Astrocyte (in vitro differentiated cells and primary cell): ENCODE measurements around the gene ZBTB16. TPM values are rescaled to one million over a fixed set of nuclear protein-coding genes. Genes with fewer than 3 reads are reported as not detected.

Source experiments
- DNase-seq: peaks from one replicate; pipeline ENCODE4 v3.0.0-alpha.2; 2010; ENCODE audit warnings: low read depth
- FAIRE-seq: peaks from 2 replicates; lab custom pipeline; 2011; peaks lifted over from hg19 to GRCh38; lab: Jason Lieb, UNC
- H2AFZ ChIP-seq: 2 replicates; pipeline ENCODE4 v1.6.0; 2012; ENCODE audit warnings: low read depth, low read length, inconsistent platforms
- H3K27ac ChIP-seq: 2 replicates; pipeline ENCODE4 v1.5.1; 2011; ENCODE audit warnings: low read depth, low read length, inconsistent platforms
- H3K27me3 ChIP-seq: 2 replicates; pipeline ENCODE4 v1.6.0; 2011; ENCODE audit warnings: low read length, inconsistent platforms; ENCODE audit not compliant: insufficient read depth
- H3K36me3 ChIP-seq: 2 replicates; pipeline ENCODE4 v1.5.1; 2011; ENCODE audit warnings: low read length, inconsistent platforms; ENCODE audit not compliant: insufficient read depth
- H3K4me1 ChIP-seq: 2 replicates; pipeline ENCODE4 v1.5.1; 2011; ENCODE audit warnings: low read length, inconsistent platforms; ENCODE audit not compliant: insufficient read depth
- H3K4me2 ChIP-seq: 2 replicates; pipeline ENCODE4 v1.6.0; 2012; ENCODE audit warnings: low read length, inconsistent platforms
- H3K4me3 ChIP-seq: 2 replicates; pipeline ENCODE4 v1.5.1; 2011; ENCODE audit warnings: low read depth, mild to moderate bottlenecking, low read length, inconsistent platforms; ENCODE audit not compliant: insufficient read depth
- H3K79me2 ChIP-seq: 2 replicates; pipeline ENCODE4 v1.6.0; 2012; ENCODE audit warnings: mild to moderate bottlenecking, low read length, inconsistent platforms; ENCODE audit not compliant: insufficient read depth
- H3K9ac ChIP-seq: 2 replicates; pipeline ENCODE4 v1.6.0; 2012; ENCODE audit warnings: mild to moderate bottlenecking, low read length, inconsistent platforms
- H3K9me3 ChIP-seq: 2 replicates; pipeline ENCODE4 v1.5.1; 2012; ENCODE audit warnings: low read depth, mild to moderate bottlenecking, low read length, inconsistent platforms; ENCODE audit not compliant: insufficient read depth
- H4K20me1 ChIP-seq: 2 replicates; pipeline ENCODE4 v1.6.0; 2012; ENCODE audit warnings: low read length, inconsistent platforms; ENCODE audit not compliant: insufficient read depth
- H3K27ac Mint-ChIP-seq: one replicate; pipeline ENCODE4 v1.8.0; 2021; ENCODE audit warnings: mild to moderate bottlenecking, mixed read lengths; ENCODE audit not compliant: unreplicated experiment
- H3K27me3 Mint-ChIP-seq: one replicate; pipeline ENCODE4 v1.8.0; 2021; ENCODE audit warnings: low read depth, mixed read lengths; ENCODE audit not compliant: unreplicated experiment
- H3K36me3 Mint-ChIP-seq: one replicate; pipeline ENCODE4 v1.8.0; 2021; ENCODE audit warnings: low read depth, mixed read lengths; ENCODE audit not compliant: unreplicated experiment
- H3K4me1 Mint-ChIP-seq: one replicate; pipeline ENCODE4 v1.8.0; 2021; ENCODE audit warnings: low read depth, mixed read lengths; ENCODE audit not compliant: unreplicated experiment
- H3K4me3 Mint-ChIP-seq: one replicate; pipeline ENCODE4 v1.8.0; 2021; ENCODE audit warnings: mild to moderate bottlenecking, moderate library complexity, mixed read lengths; ENCODE audit not compliant: unreplicated experiment
- H3K9me3 Mint-ChIP-seq: one replicate; pipeline ENCODE4 v1.8.0; 2021; ENCODE audit warnings: mild to moderate bottlenecking, mixed read lengths; ENCODE audit not compliant: unreplicated experiment
- CTCF ChIP-seq: IDR thresholded peaks from 2 replicates; pipeline ENCODE4 v1.5.1; 2011; ENCODE audit warnings: low read depth, mild to moderate bottlenecking, inconsistent platforms, low read length, moderate library complexity; ENCODE audit not compliant: insufficient read depth
- EZH2 ChIP-seq: IDR thresholded peaks from 2 replicates; pipeline ENCODE4 v1.6.1; 2012; ENCODE audit warnings: mild to moderate bottlenecking, low read length, inconsistent platforms; ENCODE audit not compliant: insufficient read depth
- total RNA-seq: library from RNA; stranded (reverse); gene quantifications from 2 replicates; pipeline ENCODE4 v1.2.1, GENCODE V29; 2021

ZBTB16 gene
- total RNA-seq, 1 donor from 2014 or later, result 0.50 TPM

GRCh38 chr11:114124601-114125144 is 65.2 kb downstream of the ZBTB16 start:
- Histone ChIP-seq H3K27ac (no peak overlapping the region), H3K4me3 (no peak overlapping the region), H3K79me2 (no peaks in the 10 kb centered on the region), H3K9ac (no peak overlapping the region), H3K9me3 (no peaks in the 10 kb centered on the region), H3K4me1 (no peaks in the 10 kb centered on the region), H3K36me3 (no peaks in the 10 kb centered on the region), H3K27me3 (peaks cover 6% of the 10 kb centered on the region), H2AFZ (no peak overlapping the region), H4K20me1 (no peaks in the 10 kb centered on the region), H3K4me2 (no peak overlapping the region)
- Mint-ChIP-seq H3K4me3 (no peak overlapping the region), H3K4me1 (no peaks in the 10 kb centered on the region), H3K9me3 (no peaks in the 10 kb centered on the region), H3K36me3 (no peaks in the 10 kb centered on the region), H3K27me3 (peaks cover 41% of the 10 kb centered on the region), H3K27ac (no peak overlapping the region)
- FAIRE-seq, result no peak
- TF ChIP-seq CTCF, result no peak
- TF ChIP-seq EZH2, result no peak
- DNase-seq, result no peak

GRCh38 chr11:114125531-114125930 is 66.0 kb downstream of the ZBTB16 start:
- H3K27me3 ChIP-seq, result peaks cover 9% of the 10 kb centered on the region
- Mint-ChIP-seq H3K9me3 (no peaks in the 10 kb centered on the region), H3K27me3 (peaks cover 44% of the 10 kb centered on the region), H3K36me3 (no peaks in the 10 kb centered on the region), H3K27ac (no peak overlapping the region), H3K4me3 (no peak overlapping the region), H3K4me1 (no peaks in the 10 kb centered on the region)
- H3K4me2 ChIP-seq, result no peak overlapping the region
- H2AFZ ChIP-seq, result no peak overlapping the region
- no peak overlapping the region for H3K9ac ChIP-seq
- H3K79me2 ChIP-seq, result no peaks in the 10 kb centered on the region
- no peaks in the 10 kb centered on the region for H3K4me1 ChIP-seq
- TF ChIP-seq CTCF (no peak), EZH2 (no peak)
- H3K27ac ChIP-seq, result no peak overlapping the region
- no peak for FAIRE-seq
- H4K20me1 ChIP-seq, result no peaks in the 10 kb centered on the region
- H3K36me3 ChIP-seq, result no peaks in the 10 kb centered on the region
- no peak overlapping the region for H3K4me3 ChIP-seq
- DNase-seq, result no peak
- H3K9me3 ChIP-seq, result no peaks in the 10 kb centered on the region

GRCh38 chr11:114125959-114126358 is 66.4 kb downstream of the ZBTB16 start:
- DNase-seq, result no peak
- Histone ChIP-seq H3K36me3 (no peaks in the 10 kb centered on the region), H3K9ac (no peak overlapping the region), H3K4me3 (no peak overlapping the region), H3K4me1 (no peaks in the 10 kb centered on the region), H2AFZ (no peak overlapping the region), H3K9me3 (no peaks in the 10 kb centered on the region), H3K4me2 (no peak overlapping the region), H4K20me1 (no peaks in the 10 kb centered on the region), H3K79me2 (no peaks in the 10 kb centered on the region), H3K27ac (no peak overlapping the region), H3K27me3 (peaks cover 11% of the 10 kb centered on the region)
- no peak for TF ChIP-seq CTCF
- no peak for TF ChIP-seq EZH2
- Mint-ChIP-seq H3K27ac (no peak overlapping the region), H3K4me1 (no peaks in the 10 kb centered on the region), H3K9me3 (no peaks in the 10 kb centered on the region), H3K27me3 (peaks cover 44% of the 10 kb centered on the region), H3K4me3 (no peak overlapping the region), H3K36me3 (no peaks in the 10 kb centered on the region)
- no peak for FAIRE-seq
